OCI-LY1 (cell line): Measurements from ENCODE around the gene ARL5C.

Experiments
- H2AFZ ChIP-seq: fragments of 200-600 bp; sonication (generic), shearing (Covaris generic); 2 replicates; pipeline ENCODE4 v1.6.0; 2014; ENCODE audit warnings: antibody characterized with exemption, mild to moderate bottlenecking, low read length
- H3F3A ChIP-seq: fragments of 200-600 bp; sonication (generic), shearing (Covaris generic); 2 replicates; pipeline ENCODE4 v1.6.0; 2014; ENCODE audit warnings: mild to moderate bottlenecking, antibody characterized with exemption, low read length, moderate library complexity; ENCODE audit not compliant: insufficient read depth
- H3K27ac ChIP-seq: fragments of 200-600 bp; sonication (generic); 2 replicates; pipeline ENCODE4 v1.5.1; 2014; ENCODE audit warnings: low read length, mixed run types, mild to moderate bottlenecking, low read depth; ENCODE audit not compliant: poor library complexity, severe bottlenecking
- H3K27me3 ChIP-seq: fragments of 200-600 bp; sonication (generic); 2 replicates; pipeline ENCODE4 v1.6.0; 2014; ENCODE audit warnings: antibody characterized with exemption, mild to moderate bottlenecking, low read length, moderate library complexity; ENCODE audit not compliant: insufficient read depth
- H3K36me3 ChIP-seq: fragments of 200-600 bp; sonication (generic); 2 replicates; pipeline ENCODE4 v1.6.1; 2014; ENCODE audit warnings: mild to moderate bottlenecking, antibody characterized with exemption, low read length, moderate library complexity, mixed read lengths; ENCODE audit not compliant: insufficient read depth
- H3K4me1 ChIP-seq: fragments of 200-600 bp; sonication (generic); 2 replicates; pipeline ENCODE4 v1.5.1; 2014; ENCODE audit warnings: mild to moderate bottlenecking, low read length, moderate library complexity; ENCODE audit not compliant: insufficient read depth, severe bottlenecking
- H3K4me2 ChIP-seq: fragments of 200-600 bp; sonication (generic), shearing (Covaris generic); 2 replicates; pipeline ENCODE4 v1.6.1; 2014; ENCODE audit warnings: low read length
- H3K4me3 ChIP-seq: fragments of 200-600 bp; sonication (generic); 2 replicates; pipeline ENCODE4 v1.5.1; 2014; ENCODE audit warnings: low read length, low read depth, mild to moderate bottlenecking, mixed read lengths; ENCODE audit not compliant: poor library complexity, severe bottlenecking
- H3K79me2 ChIP-seq: fragments of 200-600 bp; shearing (Covaris generic); 2 replicates; pipeline ENCODE4 v1.6.1; 2016; ENCODE audit warnings: mixed run types, low read length, mixed read lengths; ENCODE audit not compliant: insufficient read depth
- H3K9ac ChIP-seq: fragments of 200-600 bp; sonication (generic), shearing (Covaris generic); 2 replicates; pipeline ENCODE4 v1.6.1; 2014; ENCODE audit warnings: mild to moderate bottlenecking, low read length, mixed read lengths
- H3K9me2 ChIP-seq: fragments of 200-600 bp; sonication (generic), shearing (Covaris generic); 2 replicates; pipeline ENCODE4 v1.6.1; 2014; ENCODE audit warnings: low read depth, mild to moderate bottlenecking, low read length, mixed read lengths
- H3K9me3 ChIP-seq: fragments of 200-600 bp; shearing (Covaris generic); 2 replicates; pipeline ENCODE4 v1.6.1; 2014; ENCODE audit warnings: low read length, mixed read lengths
- H4K20me1 ChIP-seq: fragments of 200-600 bp; sonication (generic), shearing (Covaris generic); 2 replicates; pipeline ENCODE4 v1.6.0; 2016; ENCODE audit warnings: mild to moderate bottlenecking, low read length; ENCODE audit not compliant: insufficient read depth
- EZH2 ChIP-seq: fragments of 200-600 bp; sonication (generic), shearing (Covaris generic); IDR thresholded peaks from 2 replicates; pipeline ENCODE4 v1.8.0; 2017; ENCODE audit warnings: borderline replicate concordance, mixed run types, mild to moderate bottlenecking, antibody characterized with exemption, low read length, moderate library complexity, mixed read lengths
- TF ChIP-seq, protein P1 (sequence below): fragments of 200-600 bp; sonication (generic), shearing (Covaris generic); IDR thresholded peaks from 2 replicates; pipeline ENCODE4 v1.5.1; 2017; ENCODE audit warnings: mild to moderate bottlenecking, antibody characterized with exemption, low read length, moderate library complexity, mixed read lengths

The ARL5C gene

DNA sequence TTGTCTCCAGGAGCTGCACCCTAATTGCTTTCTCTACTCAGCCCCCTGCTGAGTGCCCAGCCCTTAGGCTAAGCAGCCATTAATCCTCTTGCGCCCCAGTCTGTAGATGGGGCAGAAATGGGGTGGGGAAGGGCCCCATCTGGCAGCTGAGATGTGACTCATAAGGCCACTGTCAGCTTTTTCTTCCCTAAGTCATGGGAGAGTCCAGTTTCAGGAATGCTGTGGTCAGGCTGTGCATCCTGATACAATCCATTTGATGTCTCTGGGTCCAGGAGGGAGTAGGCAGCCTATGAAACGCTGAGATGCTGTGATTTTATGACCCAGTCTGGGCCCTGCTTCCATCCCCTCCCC is 26.8 kb downstream of the ARL5C start:
- Histone ChIP-seq H2AFZ (no peak overlapping the region), H3K4me1 (no peaks in the 10 kb centered on the region), H3K9me2 (no peaks in the 10 kb centered on the region), H3K9ac (no peak overlapping the region), H3K36me3 (no peaks in the 10 kb centered on the region), H3K9me3 (no peaks in the 10 kb centered on the region), H3K79me2 (no peaks in the 10 kb centered on the region), H3K27me3 (no peaks in the 10 kb centered on the region), H3K27ac (no peak overlapping the region), H3F3A (no peaks in the 10 kb centered on the region), H4K20me1 (no peaks in the 10 kb centered on the region), H3K4me2 (no peak overlapping the region), H3K4me3 (no peak overlapping the region)
- TF ChIP-seq, protein P1, sequence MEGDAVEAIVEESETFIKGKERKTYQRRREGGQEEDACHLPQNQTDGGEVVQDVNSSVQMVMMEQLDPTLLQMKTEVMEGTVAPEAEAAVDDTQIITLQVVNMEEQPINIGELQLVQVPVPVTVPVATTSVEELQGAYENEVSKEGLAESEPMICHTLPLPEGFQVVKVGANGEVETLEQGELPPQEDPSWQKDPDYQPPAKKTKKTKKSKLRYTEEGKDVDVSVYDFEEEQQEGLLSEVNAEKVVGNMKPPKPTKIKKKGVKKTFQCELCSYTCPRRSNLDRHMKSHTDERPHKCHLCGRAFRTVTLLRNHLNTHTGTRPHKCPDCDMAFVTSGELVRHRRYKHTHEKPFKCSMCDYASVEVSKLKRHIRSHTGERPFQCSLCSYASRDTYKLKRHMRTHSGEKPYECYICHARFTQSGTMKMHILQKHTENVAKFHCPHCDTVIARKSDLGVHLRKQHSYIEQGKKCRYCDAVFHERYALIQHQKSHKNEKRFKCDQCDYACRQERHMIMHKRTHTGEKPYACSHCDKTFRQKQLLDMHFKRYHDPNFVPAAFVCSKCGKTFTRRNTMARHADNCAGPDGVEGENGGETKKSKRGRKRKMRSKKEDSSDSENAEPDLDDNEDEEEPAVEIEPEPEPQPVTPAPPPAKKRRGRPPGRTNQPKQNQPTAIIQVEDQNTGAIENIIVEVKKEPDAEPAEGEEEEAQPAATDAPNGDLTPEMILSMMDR, result no peak
- no peak for TF ChIP-seq EZH2

DNA sequence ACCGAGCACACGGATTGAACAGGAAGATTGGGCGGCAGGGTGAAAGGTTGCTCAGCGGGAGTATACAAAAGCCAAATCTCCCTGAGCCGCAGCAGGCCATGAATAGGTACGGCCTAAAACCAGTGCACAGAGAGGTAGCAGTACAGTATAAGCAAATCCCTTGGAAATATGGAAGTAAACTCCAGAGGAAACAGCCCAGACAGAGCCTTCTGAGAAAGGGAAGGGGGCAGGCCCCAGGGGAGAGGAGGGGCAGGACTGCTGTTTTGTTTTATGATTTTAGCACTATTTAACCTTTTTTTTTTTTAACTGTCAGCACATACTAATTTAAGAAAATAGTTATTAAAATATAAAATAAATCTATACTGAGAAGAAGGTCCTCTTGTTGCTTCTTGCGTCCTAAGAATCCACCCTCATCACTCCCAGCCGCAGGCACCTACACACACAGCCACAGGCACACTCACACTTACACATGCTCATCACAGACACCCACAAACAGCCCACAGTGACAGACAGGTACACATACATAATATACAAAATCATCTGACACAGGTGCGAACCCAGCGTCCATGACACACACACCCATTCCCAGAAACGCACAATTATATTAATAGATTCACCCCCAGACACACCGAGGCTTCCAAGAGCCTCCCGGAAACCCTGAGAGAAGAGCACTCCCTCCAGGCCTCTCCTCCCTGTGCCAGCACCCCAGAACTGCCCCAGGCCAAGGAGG is 27.4 kb downstream of the ARL5C start:
- H3K79me2 ChIP-seq, result no peaks in the 10 kb centered on the region
- no peak for TF ChIP-seq EZH2
- no peak overlapping the region for H3K9ac ChIP-seq
- H3K9me2 ChIP-seq, result no peaks in the 10 kb centered on the region
- H3F3A ChIP-seq, result no peaks in the 10 kb centered on the region
- no peaks in the 10 kb centered on the region for H4K20me1 ChIP-seq
- H2AFZ ChIP-seq, result no peak overlapping the region
- H3K4me3 ChIP-seq, result no peak overlapping the region
- no peaks in the 10 kb centered on the region for H3K4me1 ChIP-seq
- H3K4me2 ChIP-seq, result no peak overlapping the region
- H3K9me3 ChIP-seq, result no peaks in the 10 kb centered on the region
- no peak overlapping the region for H3K27ac ChIP-seq
- no peaks in the 10 kb centered on the region for H3K27me3 ChIP-seq
- no peaks in the 10 kb centered on the region for H3K36me3 ChIP-seq

DNA sequence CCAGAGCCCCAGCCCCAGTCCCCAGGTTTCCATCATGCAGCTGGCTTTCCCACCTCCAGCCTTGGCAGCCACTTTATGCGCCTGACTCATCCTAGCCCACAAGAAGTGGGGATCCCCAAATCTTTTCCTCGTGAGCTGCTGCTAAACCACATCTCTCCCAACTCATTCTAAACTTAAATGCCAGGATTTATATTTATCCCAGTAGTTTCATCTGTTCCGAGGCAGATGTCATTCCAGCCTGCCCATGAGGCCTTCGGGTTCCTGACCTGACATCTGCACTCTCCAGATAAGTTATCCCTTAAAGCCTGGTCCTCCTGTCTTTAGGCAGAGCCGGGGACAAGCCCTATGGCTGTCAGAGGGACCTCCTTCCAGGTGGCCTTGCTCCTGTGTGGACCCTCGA is 31.1 kb downstream of the ARL5C start:
- Histone ChIP-seq H4K20me1 (no peaks in the 10 kb centered on the region), H3K9me3 (no peaks in the 10 kb centered on the region), H3K79me2 (no peaks in the 10 kb centered on the region), H3K9ac (no peak overlapping the region), H3K4me1 (no peaks in the 10 kb centered on the region), H3K27me3 (peaks cover 7% of the 10 kb centered on the region; the same call in 1 of the 2 replicates), H3K9me2 (no peaks in the 10 kb centered on the region), H3F3A (no peaks in the 10 kb centered on the region), H3K36me3 (no peaks in the 10 kb centered on the region), H3K4me3 (no peak overlapping the region), H2AFZ (no peak overlapping the region), H3K4me2 (no peak overlapping the region), H3K27ac (no peak overlapping the region)
- no peak for TF ChIP-seq EZH2
- TF ChIP-seq, protein P1, result no peak

DNA sequence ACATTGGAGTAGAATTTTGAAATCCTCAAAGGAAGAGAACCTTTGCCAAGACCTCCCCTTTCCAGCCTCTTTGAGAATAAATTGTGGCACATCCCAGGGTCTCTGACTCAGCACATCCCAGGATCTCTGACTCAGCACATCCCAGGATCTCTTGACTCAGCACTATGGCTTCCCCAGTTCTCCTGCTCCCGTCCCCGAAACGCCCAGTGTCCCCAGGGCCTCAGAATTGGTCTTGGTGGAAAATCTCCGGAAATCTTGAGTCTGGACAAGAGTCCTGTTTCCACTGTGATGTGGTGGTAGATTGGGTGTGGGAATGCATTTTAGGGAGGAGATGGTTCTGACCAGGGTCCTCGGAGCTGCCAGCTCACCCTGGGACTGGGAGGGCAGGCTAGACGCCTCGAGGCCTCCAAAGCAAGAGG is 33.8 kb downstream of the ARL5C start:
- Histone ChIP-seq H3K9me3 (no peaks in the 10 kb centered on the region), H3K36me3 (no peaks in the 10 kb centered on the region), H2AFZ (no peak overlapping the region), H3K27me3 (peaks cover 7% of the 10 kb centered on the region; the same call in 1 of the 2 replicates), H3K9ac (no peak overlapping the region), H4K20me1 (no peaks in the 10 kb centered on the region), H3F3A (no peaks in the 10 kb centered on the region), H3K4me2 (no peak overlapping the region), H3K27ac (no peak overlapping the region), H3K4me1 (no peaks in the 10 kb centered on the region), H3K79me2 (no peaks in the 10 kb centered on the region), H3K4me3 (no peak overlapping the region), H3K9me2 (no peaks in the 10 kb centered on the region)
- TF ChIP-seq, protein P1, result no peak
- no peak for TF ChIP-seq EZH2
